Subcutaneous abdominal adipose tissue (tissue), 5 donors: ENCODE results near the gene PRICKLE2.

Experiments
- H3K27ac ChIP-seq: one replicate; pipeline ENCODE4 v1.7.0; 2013; ENCODE audit warnings: low read depth, mild to moderate bottlenecking, inconsistent platforms, low read length, moderate library complexity
- H3K27me3 ChIP-seq, 5 donors: one replicate each; pipeline ENCODE4 v1.7.0; 2013; ENCODE audit warnings: low read length in 5 of 5, inconsistent platforms in 1 of 5; ENCODE audit not compliant: control insufficient read depth in 5 of 5, insufficient read depth in 4 of 5
- H3K36me3 ChIP-seq, 5 donors: one replicate each; pipeline ENCODE4 v1.7.0; 2013; ENCODE audit warnings: low read length in 5 of 5; ENCODE audit not compliant: control insufficient read depth in 5 of 5, insufficient read depth in 5 of 5
- H3K4me1 ChIP-seq, 5 donors: one replicate each; pipeline ENCODE4 v1.7.0; 2013; ENCODE audit warnings: low read length in 5 of 5, mild to moderate bottlenecking in 3 of 5, moderate library complexity in 1 of 5; ENCODE audit not compliant: control insufficient read depth in 5 of 5, insufficient read depth in 5 of 5
- H3K4me3 ChIP-seq, 5 donors: one replicate each; pipeline ENCODE4 v1.7.0; 2013; ENCODE audit warnings: low read length in 5 of 5, low read depth in 1 of 5
- H3K9ac ChIP-seq, 5 donors: one replicate each; pipeline ENCODE4 v1.7.0; 2013; ENCODE audit warnings: low read length in 5 of 5, mild to moderate bottlenecking in 4 of 5, moderate library complexity in 3 of 5
- H3K9me3 ChIP-seq, 5 donors: one replicate each; pipeline ENCODE4 v1.7.0; 2013; ENCODE audit warnings: low read length in 5 of 5; ENCODE audit not compliant: control insufficient read depth in 5 of 5
- donor health status: healthy.
- donor health status: healthy.
- donor health status: healthy.
- donor health status: healthy.
- donor health status: healthy.

PRICKLE2 gene

DNA sequence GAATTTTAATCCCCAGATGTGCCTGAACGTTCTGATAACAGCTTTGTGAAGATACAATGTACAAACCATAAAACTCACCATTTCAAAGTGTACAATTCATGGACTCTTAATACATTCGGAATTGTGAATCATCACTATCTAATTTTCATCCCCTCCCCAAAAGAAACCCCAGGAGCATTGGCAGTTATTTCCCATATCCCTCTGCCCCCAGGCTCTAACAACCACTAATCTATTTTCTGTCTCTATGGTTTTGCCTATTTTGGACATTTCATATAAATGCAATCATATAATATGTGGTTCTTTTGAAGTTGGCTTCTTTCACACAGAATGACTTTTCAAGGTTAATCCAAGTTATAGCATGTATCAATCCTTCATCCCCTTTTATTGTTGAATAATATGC is 25.3 kb downstream of the PRICKLE2 start:
- Histone ChIP-seq H3K27me3 (no peaks in the 10 kb centered on the region), H3K9ac (no peak overlapping the region), H3K36me3 (peaks cover 12 to 19% (median 14%) of the 10 kb centered on the region in 5 donors), H3K4me3 (no peak overlapping the region), H3K27ac (no peak overlapping the region), H3K9me3 (no peaks in the 10 kb centered on the region), H3K4me1 (peaks cover 2 to 9% (median 4%) of the 10 kb centered on the region in 5 donors)

DNA sequence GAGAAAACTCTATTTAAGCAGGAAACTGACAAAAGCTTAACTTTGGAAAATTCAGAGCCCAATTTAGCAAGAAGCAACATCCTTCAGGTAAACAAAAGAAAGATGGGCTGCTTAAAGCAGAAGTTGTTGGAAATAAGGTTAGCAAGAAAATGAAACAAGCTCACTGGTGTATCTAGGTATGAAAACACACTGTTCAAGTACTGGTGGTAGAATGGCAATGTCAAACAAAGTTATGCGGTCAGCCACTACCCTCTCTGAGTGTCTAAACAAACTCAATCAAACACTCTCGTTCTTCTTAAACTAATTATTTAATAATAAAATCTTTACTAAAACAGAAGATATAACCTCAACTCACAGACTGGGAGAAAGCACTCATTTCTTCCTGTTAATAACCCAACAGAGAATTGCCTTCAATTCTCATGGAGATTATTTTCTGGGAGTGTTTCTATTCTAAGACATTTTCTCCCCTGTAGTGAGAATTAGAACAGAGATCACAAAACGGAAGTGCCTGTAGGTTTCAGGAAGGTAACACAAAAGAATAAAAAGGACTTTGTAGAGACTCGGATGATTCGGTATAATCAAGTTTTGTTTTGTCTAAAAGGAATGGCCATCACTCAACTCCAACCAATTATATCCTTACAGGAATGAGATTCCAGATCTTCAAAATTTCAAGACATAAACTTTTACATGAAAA is 28.9 kb downstream of the PRICKLE2 start:
- H3K27me3 ChIP-seq = no peaks in the 10 kb centered on the region
- H3K27ac ChIP-seq = peak overlapping the region; percentile 37
- H3K4me3 ChIP-seq = no peak overlapping the region
- peaks cover 12 to 26% (median 19%) of the 10 kb centered on the region in 5 donors for H3K36me3 ChIP-seq
- H3K9me3 ChIP-seq = no peaks in the 10 kb centered on the region
- peaks cover 0 to 16% (median 11%) of the 10 kb centered on the region in 5 donors for H3K4me1 ChIP-seq
- H3K9ac ChIP-seq = no peak overlapping the region

GRCh38 chr3:64195789-64196188 is 29.5 kb downstream of the PRICKLE2 start:
- Histone ChIP-seq H3K36me3 (peaks cover 12 to 26% (median 19%) of the 10 kb centered on the region in 5 donors), H3K4me3 (no peak overlapping the region), H3K4me1 (peaks cover 2 to 21% (median 17%) of the 10 kb centered on the region in 5 donors), H3K9ac (no peak overlapping the region), H3K27me3 (no peaks in the 10 kb centered on the region), H3K9me3 (no peaks in the 10 kb centered on the region), H3K27ac (no peak overlapping the region)

- H3K4me1 ChIP-seq = peaks cover 21 to 51% (median 43%) of the 10 kb centered on the region in 5 donors
- H3K27me3 ChIP-seq = no peaks in the 10 kb centered on the region
- no peaks in the 10 kb centered on the region for H3K9me3 ChIP-seq
- no peak overlapping the region for H3K4me3 ChIP-seq
- H3K9ac ChIP-seq = no peak overlapping the region
- H3K36me3 ChIP-seq = peaks cover 0 to 12% (median 7%) of the 10 kb centered on the region in 5 donors
- H3K27ac ChIP-seq = peak overlapping the region; percentile 69
These were observed 33.4 kb downstream of the PRICKLE2 start for GRCh38 chr3:64191822-64192221.

GRCh38 chr3:64190517-64191515 is 34.5 kb downstream of the PRICKLE2 start:
- Histone ChIP-seq H3K9ac (peak overlapping the region in 2 of 5 donors; percentile 13 to 72), H3K27me3 (no peaks in the 10 kb centered on the region), H3K27ac (peak overlapping the region; percentile 69), H3K4me3 (no peak overlapping the region), H3K9me3 (no peaks in the 10 kb centered on the region), H3K4me1 (peaks cover 22 to 58% (median 51%) of the 10 kb centered on the region in 5 donors), H3K36me3 (peaks cover 0 to 10% (median 5%) of the 10 kb centered on the region in 5 donors)

GRCh38 chr3:64188810-64189560 is 36.3 kb downstream of the PRICKLE2 start:
- peaks cover 22 to 76% (median 58%) of the 10 kb centered on the region in 5 donors for H3K4me1 ChIP-seq

GRCh38 chr3:64187065-64187959 is 38.0 kb downstream of the PRICKLE2 start:
- no peaks in the 10 kb centered on the region for H3K36me3 ChIP-seq
- no peaks in the 10 kb centered on the region for H3K27me3 ChIP-seq
- H3K4me3 ChIP-seq = peak overlapping the region in 1 of 5 donors; percentile 2
- H3K9ac ChIP-seq = peak overlapping the region in 1 of 5 donors; percentile 49
- H3K27ac ChIP-seq = peak overlapping the region; percentile 79
- peaks cover 22 to 76% (median 58%) of the 10 kb centered on the region in 5 donors for H3K4me1 ChIP-seq
- no peaks in the 10 kb centered on the region for H3K9me3 ChIP-seq

More at GRCh38 chr3:64188810-64189560, 36.3 kb downstream of the PRICKLE2 start:
- H3K4me3 ChIP-seq = no peak overlapping the region
- peak overlapping the region in 1 of 5 donors; percentile 34 for H3K9ac ChIP-seq
- no peaks in the 10 kb centered on the region for H3K27me3 ChIP-seq
- H3K36me3 ChIP-seq = peaks cover 0 to 10% (median 5%) of the 10 kb centered on the region in 5 donors
- peak overlapping the region; percentile 79 for H3K27ac ChIP-seq
- H3K9me3 ChIP-seq = no peaks in the 10 kb centered on the region

DNA sequence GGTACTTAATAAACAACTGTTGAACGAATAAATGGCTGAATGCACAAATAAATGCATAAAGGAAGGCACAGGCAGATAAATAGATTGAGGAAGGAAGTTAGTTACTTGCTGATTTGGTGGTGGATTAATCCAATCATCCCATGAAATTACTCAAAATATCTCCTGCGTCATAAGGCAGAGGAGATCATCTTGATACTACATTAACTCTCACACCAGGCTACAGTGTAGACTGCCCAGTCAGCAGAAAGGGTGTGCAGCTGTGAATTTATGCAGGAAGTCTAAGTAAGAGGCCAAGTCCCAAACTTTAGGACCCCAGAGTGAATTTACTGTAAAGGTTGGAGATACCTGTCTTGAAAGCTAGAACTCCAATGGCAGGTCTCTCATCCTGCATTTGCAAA is 38.6 kb downstream of the PRICKLE2 start:
- peak overlapping the region in 1 of 5 donors; percentile 2 for H3K4me3 ChIP-seq
- H3K9ac ChIP-seq = no peak overlapping the region
- peak overlapping the region; percentile 79 for H3K27ac ChIP-seq
- peaks cover 0 to 6% (median 3%) of the 10 kb centered on the region in 5 donors for H3K36me3 ChIP-seq
- peaks cover 22 to 71% (median 54%) of the 10 kb centered on the region in 5 donors for H3K4me1 ChIP-seq
- no peaks in the 10 kb centered on the region for H3K27me3 ChIP-seq
- H3K9me3 ChIP-seq = no peaks in the 10 kb centered on the region

- Histone ChIP-seq H3K27ac (peak overlapping the region; percentile 79), H3K4me3 (no peak overlapping the region), H3K27me3 (no peaks in the 10 kb centered on the region), H3K9me3 (no peaks in the 10 kb centered on the region), H3K4me1 (peaks cover 17 to 58% (median 42%) of the 10 kb centered on the region in 5 donors), H3K9ac (no peak overlapping the region), H3K36me3 (peaks cover 0 to 10% (median 3%) of the 10 kb centered on the region in 5 donors)
These were observed 39.8 kb downstream of the PRICKLE2 start for GRCh38 chr3:64185436-64185835.
